ENCODE data around the gene SYAP1. TPM values are rescaled to one million over a fixed set of nuclear protein-coding genes. Genes with fewer than 3 reads are reported as not detected.

Gene SYAP1
- total and polyA plus RNA-seq, 9 of the 15 experiments (the other 6 are each of a cell fraction or from before 2014, with no cell fraction given) = 5.7 to 35.3 (median 27.6) TPM

DNA sequence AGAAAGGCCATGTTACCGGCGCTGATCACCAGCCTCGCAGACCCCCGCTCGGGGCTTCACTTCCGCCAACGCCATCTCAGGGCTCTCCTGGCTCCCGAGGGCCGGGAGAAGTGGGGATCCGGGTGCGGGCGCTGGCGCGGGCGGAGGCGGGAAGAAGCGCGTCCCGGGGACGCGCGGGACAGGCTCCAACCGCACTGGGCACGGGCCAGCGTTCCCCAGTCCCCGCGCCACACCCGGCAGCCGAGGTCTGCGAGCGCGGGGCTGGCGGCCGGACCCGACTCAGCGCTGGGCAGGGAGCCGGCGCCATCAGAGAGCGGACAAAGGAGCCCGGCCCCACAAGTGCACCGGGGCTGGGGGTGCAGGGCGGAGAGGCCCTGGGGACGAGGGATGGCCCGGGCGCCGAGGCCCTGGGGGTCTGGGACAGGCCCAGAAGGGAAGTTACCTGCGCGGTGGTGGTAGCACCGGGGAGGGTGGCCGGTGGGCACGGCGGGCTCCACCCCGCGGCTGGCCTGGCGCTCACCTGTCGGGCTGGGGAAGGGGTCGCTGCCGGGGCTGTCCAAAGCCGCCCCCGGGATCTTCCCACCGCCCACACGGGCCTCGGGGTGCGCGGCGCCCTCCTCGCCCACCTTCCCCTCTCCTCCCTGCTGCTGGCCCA is 7.4 kb upstream of the SYAP1 start (continued):
- TF ChIP-seq, protein P1, sequence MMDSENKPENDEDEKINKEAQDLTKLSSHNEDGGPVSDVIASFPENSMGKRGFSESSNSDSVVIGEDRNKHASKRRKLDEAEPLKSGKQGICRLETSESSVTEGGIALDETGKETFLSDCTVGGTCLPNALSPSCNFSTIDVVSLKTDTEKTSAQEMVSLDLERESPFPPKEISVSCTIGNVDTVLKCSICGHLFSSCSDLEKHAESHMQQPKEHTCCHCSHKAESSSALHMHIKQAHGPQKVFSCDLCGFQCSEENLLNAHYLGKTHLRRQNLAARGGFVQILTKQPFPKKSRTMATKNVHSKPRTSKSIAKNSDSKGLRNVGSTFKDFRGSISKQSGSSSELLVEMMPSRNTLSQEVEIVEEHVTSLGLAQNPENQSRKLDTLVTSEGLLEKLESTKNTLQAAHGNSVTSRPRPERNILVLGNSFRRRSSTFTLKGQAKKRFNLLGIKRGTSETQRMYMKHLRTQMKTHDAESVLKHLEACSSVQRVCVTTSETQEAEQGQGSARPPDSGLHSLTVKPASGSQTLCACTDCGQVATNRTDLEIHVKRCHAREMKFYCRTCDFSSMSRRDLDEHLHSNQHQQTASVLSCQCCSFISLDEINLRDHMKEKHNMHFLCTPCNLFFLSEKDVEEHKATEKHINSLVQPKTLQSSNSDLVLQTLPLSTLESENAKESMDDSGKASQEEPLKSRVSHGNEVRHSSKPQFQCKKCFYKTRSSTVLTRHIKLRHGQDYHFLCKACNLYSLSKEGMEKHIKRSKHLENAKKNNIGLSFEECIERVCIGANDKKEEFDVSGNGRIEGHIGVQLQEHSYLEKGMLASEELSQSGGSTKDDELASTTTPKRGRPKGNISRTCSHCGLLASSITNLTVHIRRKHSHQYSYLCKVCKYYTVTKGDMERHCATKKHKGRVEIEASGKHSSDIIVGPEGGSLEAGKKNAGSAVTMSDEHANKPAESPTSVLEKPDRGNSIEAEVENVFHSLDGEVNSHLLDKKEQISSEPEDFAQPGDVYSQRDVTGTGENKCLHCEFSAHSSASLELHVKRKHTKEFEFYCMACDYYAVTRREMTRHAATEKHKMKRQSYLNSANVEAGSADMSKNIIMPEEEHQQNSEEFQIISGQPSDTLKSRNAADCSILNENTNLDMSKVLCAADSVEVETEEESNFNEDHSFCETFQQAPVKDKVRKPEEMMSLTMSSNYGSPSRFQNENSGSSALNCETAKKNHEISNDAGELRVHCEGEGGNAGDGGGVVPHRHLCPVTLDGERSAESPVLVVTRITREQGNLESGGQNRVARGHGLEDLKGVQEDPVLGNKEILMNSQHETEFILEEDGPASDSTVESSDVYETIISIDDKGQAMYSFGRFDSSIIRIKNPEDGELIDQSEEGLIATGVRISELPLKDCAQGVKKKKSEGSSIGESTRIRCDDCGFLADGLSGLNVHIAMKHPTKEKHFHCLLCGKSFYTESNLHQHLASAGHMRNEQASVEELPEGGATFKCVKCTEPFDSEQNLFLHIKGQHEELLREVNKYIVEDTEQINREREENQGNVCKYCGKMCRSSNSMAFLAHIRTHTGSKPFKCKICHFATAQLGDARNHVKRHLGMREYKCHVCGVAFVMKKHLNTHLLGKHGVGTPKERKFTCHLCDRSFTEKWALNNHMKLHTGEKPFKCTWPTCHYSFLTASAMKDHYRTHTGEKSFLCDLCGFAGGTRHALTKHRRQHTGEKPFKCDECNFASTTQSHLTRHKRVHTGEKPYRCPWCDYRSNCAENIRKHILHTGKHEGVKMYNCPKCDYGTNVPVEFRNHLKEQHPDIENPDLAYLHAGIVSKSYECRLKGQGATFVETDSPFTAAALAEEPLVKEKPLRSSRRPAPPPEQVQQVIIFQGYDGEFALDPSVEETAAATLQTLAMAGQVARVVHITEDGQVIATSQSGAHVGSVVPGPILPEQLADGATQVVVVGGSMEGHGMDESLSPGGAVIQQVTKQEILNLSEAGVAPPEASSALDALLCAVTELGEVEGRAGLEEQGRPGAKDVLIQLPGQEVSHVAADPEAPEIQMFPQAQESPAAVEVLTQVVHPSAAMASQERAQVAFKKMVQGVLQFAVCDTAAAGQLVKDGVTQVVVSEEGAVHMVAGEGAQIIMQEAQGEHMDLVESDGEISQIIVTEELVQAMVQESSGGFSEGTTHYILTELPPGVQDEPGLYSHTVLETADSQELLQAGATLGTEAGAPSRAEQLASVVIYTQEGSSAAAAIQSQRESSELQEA (IDR thresholded peaks at IDR 0.05; ENCODE audit: low read depth) = no peak
- 0 out of 2 replicates have a peak, but pooled peaks have one; percentile 9 for TF ChIP-seq SIN3B (IDR thresholded peaks at IDR 0.05; ENCODE audit: low read depth)
- TF ChIP-seq PRPF4 (IDR thresholded peaks at IDR 0.05; ENCODE audit: insufficient read depth, low read depth, low read length, poor library complexity, severe bottlenecking) = no peak
- TF ChIP-seq POLR2G (IDR thresholded peaks at IDR 0.05; ENCODE audit: low read depth, low read length) = peak; percentile 56
- no peak for TF ChIP-seq FOXJ2 (tag; IDR thresholded peaks at IDR 0.05)
- TF ChIP-seq MBD1 (CRISPR knock-in tag; IDR thresholded peaks at IDR 0.05) = no peak
- TF ChIP-seq CTBP1 (IDR thresholded peaks at IDR 0.05; ENCODE audit: borderline replicate concordance) = no peak
- 0 out of 2 replicates have a peak, but pooled peaks have one; percentile 21 for TF ChIP-seq RB1 (IDR thresholded peaks at IDR 0.05; ENCODE audit: low read depth)
- TF ChIP-seq, protein P2, sequence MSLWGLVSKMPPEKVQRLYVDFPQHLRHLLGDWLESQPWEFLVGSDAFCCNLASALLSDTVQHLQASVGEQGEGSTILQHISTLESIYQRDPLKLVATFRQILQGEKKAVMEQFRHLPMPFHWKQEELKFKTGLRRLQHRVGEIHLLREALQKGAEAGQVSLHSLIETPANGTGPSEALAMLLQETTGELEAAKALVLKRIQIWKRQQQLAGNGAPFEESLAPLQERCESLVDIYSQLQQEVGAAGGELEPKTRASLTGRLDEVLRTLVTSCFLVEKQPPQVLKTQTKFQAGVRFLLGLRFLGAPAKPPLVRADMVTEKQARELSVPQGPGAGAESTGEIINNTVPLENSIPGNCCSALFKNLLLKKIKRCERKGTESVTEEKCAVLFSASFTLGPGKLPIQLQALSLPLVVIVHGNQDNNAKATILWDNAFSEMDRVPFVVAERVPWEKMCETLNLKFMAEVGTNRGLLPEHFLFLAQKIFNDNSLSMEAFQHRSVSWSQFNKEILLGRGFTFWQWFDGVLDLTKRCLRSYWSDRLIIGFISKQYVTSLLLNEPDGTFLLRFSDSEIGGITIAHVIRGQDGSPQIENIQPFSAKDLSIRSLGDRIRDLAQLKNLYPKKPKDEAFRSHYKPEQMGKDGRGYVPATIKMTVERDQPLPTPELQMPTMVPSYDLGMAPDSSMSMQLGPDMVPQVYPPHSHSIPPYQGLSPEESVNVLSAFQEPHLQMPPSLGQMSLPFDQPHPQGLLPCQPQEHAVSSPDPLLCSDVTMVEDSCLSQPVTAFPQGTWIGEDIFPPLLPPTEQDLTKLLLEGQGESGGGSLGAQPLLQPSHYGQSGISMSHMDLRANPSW (CRISPR knock-in tag; IDR thresholded peaks at IDR 0.05) = no peak

Data from K562 (cell line).